NCI-H2196 (cell line): ENCODE measurements around the gene PABPC1L2B.
"Not testable (repeated sequence)": the region's sequence is repeated elsewhere in the genome, so short reads cannot be mapped to it uniquely, and the experiment has no call there.

ENCODE experiments used
- DNase-seq: peaks from one replicate; lab custom pipeline; 2025; ENCODE audit not compliant: unreplicated experiment; lab: John Stamatoyannopoulos, UW

The PABPC1L2B gene

GRCh38 chrX:73002733-73003132 lies at the start of gene PABPC1L2B:
TSS of gene PABPC1L2B (plus strand) at chrX:73002939. CDS start at chrX:73003643, 704 bp downstream.
- not testable (repeated sequence) for DNase-seq

- not testable (repeated sequence) for DNase-seq
These were observed 42.8 kb upstream of the PABPC1L2B start for GRCh38 chrX:72959971-72960370.

GRCh38 chrX:72971859-72972258 lies 30.9 kb upstream of the PABPC1L2B start:
- DNase-seq, result not testable (repeated sequence)

- DNase-seq, result not testable (repeated sequence)
These were observed 27.9 kb upstream of the PABPC1L2B start for GRCh38 chrX:72974885-72975284.

GRCh38 chrX:72980894-72981469 lies 21.8 kb upstream of the PABPC1L2B start:
- DNase-seq, result not testable (repeated sequence)

GRCh38 chrX:73004032-73004431 lies 1.3 kb downstream of the PABPC1L2B start:
- DNase-seq, result not testable (repeated sequence)

- no peak for DNase-seq
These were observed 18.8 kb downstream of the PABPC1L2B start for GRCh38 chrX:73021361-73022092.

DNA sequence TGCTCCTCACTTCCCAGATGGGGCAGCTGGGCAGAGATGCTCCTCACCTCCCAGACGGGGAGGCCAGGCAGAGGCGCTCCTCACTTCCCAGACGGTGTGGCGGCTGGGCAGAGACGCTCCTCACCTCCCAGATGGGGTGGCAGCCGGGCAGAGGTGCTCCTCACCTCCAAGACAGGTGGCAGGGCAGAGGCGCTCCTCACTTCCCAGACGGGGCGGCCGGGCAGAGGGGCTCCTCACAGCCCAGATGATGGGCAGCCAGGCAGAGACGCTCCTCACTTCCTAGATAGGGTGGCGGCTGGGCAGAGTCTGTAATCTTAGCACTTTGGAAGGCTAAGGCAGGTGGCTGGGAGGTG lies 19.3 kb downstream of the PABPC1L2B start:
- not testable (repeated sequence) for DNase-seq

- DNase-seq, result no peak
These were observed 26.1 kb downstream of the PABPC1L2B start for GRCh38 chrX:73028876-73029275.
